Endothelial cell (in vitro differentiated cells): Measurements from ENCODE around the gene DPEP3. TPM values are rescaled to one million over a fixed set of nuclear protein-coding genes. Genes with fewer than 3 reads are reported as not detected.
"Not testable (repeated sequence)": the region's sequence is repeated elsewhere in the genome, so short reads cannot be mapped to it uniquely, and the experiment has no call there.

Experiments used
- DNase-seq: peaks from one replicate; pipeline ENCODE4 v3.0.0; 2021; ENCODE audit warnings: low spot score
- H3K27ac Mint-ChIP-seq: one replicate; pipeline ENCODE4 v1.8.0; 2021; ENCODE audit warnings: mixed read lengths, inconsistent platforms; ENCODE audit not compliant: unreplicated experiment
- H3K27me3 Mint-ChIP-seq: one replicate; pipeline ENCODE4 v1.8.0; 2021; ENCODE audit warnings: mild to moderate bottlenecking, moderate library complexity, mixed read lengths, inconsistent platforms; ENCODE audit not compliant: unreplicated experiment
- H3K36me3 Mint-ChIP-seq: one replicate; pipeline ENCODE4 v1.8.0; 2021; ENCODE audit warnings: mild to moderate bottlenecking, low read depth, mixed read lengths, inconsistent platforms; ENCODE audit not compliant: unreplicated experiment
- H3K4me1 Mint-ChIP-seq: one replicate; pipeline ENCODE4 v1.8.0; 2021; ENCODE audit warnings: mild to moderate bottlenecking, mixed read lengths, inconsistent platforms; ENCODE audit not compliant: unreplicated experiment
- H3K4me3 Mint-ChIP-seq: one replicate; pipeline ENCODE4 v1.8.0; 2021; ENCODE audit warnings: mild to moderate bottlenecking, mixed read lengths, inconsistent platforms; ENCODE audit not compliant: unreplicated experiment
- H3K9me3 Mint-ChIP-seq: one replicate; pipeline ENCODE4 v1.8.0; 2021; ENCODE audit warnings: mixed read lengths, inconsistent platforms; ENCODE audit not compliant: unreplicated experiment
- total RNA-seq: library from RNA; stranded (reverse); fragmentation: NEBNext Ultra II Directional; extraction: Animal tissue kit (Norgen Biotek cat#: 25700); gene quantifications from one replicate; pipeline ENCODE4 v1.2.1, GENCODE V29; 2021; ENCODE audit not compliant: unreplicated experiment
- TF ChIP-seq, protein P1 (sequence below): fragments of 200-600 bp; sonication (generic); IDR thresholded peaks from one replicate; pipeline ENCODE4 v1.5.0; 2021; ENCODE audit warnings: antibody characterized with exemption; ENCODE audit not compliant: unreplicated experiment

The DPEP3 gene
- total RNA-seq, 1 donor from 2014 or later, result not detected

DNA sequence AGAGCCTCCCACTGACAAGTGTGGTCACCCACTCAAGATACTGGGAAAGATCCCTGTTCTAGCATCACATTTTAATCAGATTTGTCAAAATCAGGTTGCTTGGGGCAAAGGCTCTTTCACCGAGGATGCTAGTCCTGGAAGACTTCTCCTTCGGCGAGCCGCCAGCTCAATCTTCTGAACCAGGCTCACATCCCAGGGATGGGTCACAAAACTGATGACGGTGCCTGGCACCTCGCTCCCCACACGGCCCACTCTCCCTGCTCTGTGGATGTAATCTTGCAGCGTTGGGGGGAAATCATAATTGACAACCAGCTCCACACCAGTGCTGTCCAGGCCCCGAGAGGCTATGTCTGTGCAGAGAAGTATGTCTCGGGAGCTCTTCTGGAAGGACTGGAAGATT is 41.2 kb upstream of the DPEP3 start:
- Mint-ChIP-seq H3K27ac (no peak overlapping the region), H3K4me1 (peaks cover 14% of the 10 kb centered on the region), H3K27me3 (peaks cover 1% of the 10 kb centered on the region), H3K36me3 (no peaks in the 10 kb centered on the region), H3K4me3 (peak overlapping the region; percentile 100), H3K9me3 (no peaks in the 10 kb centered on the region)
- no peak for DNase-seq
- TF ChIP-seq, protein P1, sequence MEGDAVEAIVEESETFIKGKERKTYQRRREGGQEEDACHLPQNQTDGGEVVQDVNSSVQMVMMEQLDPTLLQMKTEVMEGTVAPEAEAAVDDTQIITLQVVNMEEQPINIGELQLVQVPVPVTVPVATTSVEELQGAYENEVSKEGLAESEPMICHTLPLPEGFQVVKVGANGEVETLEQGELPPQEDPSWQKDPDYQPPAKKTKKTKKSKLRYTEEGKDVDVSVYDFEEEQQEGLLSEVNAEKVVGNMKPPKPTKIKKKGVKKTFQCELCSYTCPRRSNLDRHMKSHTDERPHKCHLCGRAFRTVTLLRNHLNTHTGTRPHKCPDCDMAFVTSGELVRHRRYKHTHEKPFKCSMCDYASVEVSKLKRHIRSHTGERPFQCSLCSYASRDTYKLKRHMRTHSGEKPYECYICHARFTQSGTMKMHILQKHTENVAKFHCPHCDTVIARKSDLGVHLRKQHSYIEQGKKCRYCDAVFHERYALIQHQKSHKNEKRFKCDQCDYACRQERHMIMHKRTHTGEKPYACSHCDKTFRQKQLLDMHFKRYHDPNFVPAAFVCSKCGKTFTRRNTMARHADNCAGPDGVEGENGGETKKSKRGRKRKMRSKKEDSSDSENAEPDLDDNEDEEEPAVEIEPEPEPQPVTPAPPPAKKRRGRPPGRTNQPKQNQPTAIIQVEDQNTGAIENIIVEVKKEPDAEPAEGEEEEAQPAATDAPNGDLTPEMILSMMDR, result no peak

DNA sequence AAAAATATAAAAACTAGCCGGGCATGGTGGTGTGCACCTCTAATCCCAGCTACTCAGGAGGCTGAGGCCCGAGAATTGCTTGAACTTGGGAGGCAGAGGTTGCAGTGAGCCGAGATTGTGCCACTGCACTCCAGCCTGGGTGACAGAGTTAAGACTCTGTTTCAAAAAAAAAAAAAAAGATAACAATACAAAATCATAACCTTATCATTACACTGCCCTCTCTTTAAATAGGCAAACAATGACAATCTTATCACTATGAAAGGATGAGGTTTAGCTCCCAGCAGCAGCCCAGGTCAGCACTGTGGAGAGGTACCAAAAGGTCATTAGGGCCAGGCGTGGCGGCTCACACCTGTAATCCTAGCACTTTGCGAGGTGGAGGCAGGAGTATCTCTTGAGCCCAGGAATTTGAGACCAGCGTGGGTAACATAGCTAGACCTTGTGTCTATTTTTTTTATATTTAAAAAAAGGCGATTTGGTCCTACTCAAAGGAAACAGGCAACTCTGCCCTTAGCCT is 38.9 kb upstream of the DPEP3 start:
- Mint-ChIP-seq H3K4me1 (peaks cover 14% of the 10 kb centered on the region), H3K27me3 (peaks cover 4% of the 10 kb centered on the region), H3K9me3 (no peaks in the 10 kb centered on the region), H3K27ac (no peak overlapping the region), H3K36me3 (no peaks in the 10 kb centered on the region), H3K4me3 (no peak overlapping the region)
- TF ChIP-seq, protein P1, result no peak
- no peak for DNase-seq

DNA sequence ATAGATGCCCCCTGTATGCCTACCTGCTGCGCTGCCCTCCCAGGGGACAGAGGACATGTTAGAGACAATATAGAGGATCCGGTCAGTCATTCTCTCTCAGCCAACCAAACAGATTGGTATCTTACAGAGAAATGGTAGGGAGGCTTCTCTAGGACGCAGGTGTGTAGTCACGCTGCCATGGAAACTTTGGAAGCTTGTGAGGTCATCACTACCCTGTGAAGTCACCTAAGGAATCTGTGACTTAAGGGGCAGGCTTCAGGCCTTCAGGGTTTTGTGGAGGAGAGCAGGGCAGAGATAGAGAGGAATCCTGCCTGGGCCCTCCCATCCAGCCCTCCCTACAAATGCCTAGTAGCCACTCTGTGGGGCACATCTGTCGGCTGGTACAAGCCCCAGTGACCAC is 35.4 kb upstream of the DPEP3 start, which contains the start of gene DPEP2NB:
Gene DPEP2NB (minus strand): TSS at position 231 of the 400 bp plus-strand sequence. CDS start 141 bp downstream, at position 90.
- Mint-ChIP-seq H3K27ac (peak within 1 kb of the TSS; percentile 42), H3K27me3 (peaks cover 4% of the 10 kb centered on the region), H3K4me3 (no peak within 1 kb of the TSS), H3K36me3 (no peaks in the 10 kb centered on the region), H3K9me3 (no peaks in the 10 kb centered on the region), H3K4me1 (peaks cover 7% of the 10 kb centered on the region)
- TF ChIP-seq, protein P1, result no peak
- DNase-seq, result no peak

DNA sequence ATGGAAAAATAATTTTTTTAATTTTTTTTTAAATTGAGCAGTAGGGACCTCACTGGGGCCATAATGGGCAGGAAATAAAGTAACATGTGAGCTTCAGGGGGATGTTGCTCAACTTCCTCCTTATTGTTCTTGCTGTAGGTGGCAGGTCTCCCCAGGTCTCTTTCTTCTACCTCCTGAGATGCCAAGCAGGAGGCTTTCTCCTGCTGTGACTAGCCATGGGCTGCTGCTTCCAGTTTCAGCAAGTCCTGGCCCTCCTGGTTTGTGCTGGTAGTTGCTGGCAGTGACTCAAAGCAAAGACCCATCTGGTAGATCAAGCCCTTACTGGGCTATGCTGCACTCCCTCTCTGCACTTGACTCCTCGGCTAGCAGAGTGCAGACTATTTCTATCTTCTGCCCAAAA is 33.1 kb upstream of the DPEP3 start:
- H3K27ac Mint-ChIP-seq, result peak overlapping the region; percentile 48
- H3K4me1 Mint-ChIP-seq, result peaks cover 10% of the 10 kb centered on the region
- H3K9me3 Mint-ChIP-seq, result no peaks in the 10 kb centered on the region
- H3K27me3 Mint-ChIP-seq, result peaks cover 4% of the 10 kb centered on the region
- no peak overlapping the region for H3K4me3 Mint-ChIP-seq
- no peaks in the 10 kb centered on the region for H3K36me3 Mint-ChIP-seq
- TF ChIP-seq, protein P1, result no peak
- no peak for DNase-seq

DNA sequence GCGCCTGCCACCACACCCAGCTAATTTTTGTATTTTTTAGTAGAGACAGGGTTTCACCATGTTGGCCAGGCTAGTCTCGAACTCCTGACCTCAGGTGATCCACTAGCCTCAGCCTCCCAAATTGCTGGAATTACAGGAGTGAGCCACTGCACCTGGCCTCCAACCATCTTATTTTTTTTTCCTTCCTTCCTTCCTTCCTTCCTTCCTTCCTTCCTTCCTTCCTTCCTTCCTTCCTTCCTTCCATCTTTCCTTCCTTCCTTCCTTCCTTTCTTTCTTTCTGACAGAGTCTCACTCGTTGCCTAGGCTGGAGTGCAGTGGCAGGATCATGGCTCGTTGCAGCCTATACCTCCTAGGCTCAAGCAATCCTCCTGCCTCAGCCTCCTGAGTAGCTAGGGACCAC is 29.6 kb upstream of the DPEP3 start:
- not testable (repeated sequence) for DNase-seq, H3K27ac Mint-ChIP-seq, H3K4me3 Mint-ChIP-seq, H3K36me3 Mint-ChIP-seq, H3K27me3 Mint-ChIP-seq, H3K9me3 Mint-ChIP-seq
- peaks cover 20% of the 10 kb centered on the region for H3K4me1 Mint-ChIP-seq
